Measurements from ENCODE around the gene MAN1A1. TPM values are rescaled to one million over a fixed set of nuclear protein-coding genes. Genes with fewer than 3 reads are reported as not detected.

Gene MAN1A1
- polyA plus RNA-seq, 4 donors: 17.7 to 129 (median 34.7) TPM

GRCh38 chr6:119310486-119311036 is 39.0 kb downstream of the MAN1A1 start:
- no peak for DNase-seq
- H3K36me3 ChIP-seq (ENCODE audit: control insufficient read depth in 3 of 3, insufficient read depth in 2 of 3, low read depth in 1 of 3, low read length in 3 of 3): peaks cover 0 to 5% (median 4%) of the 10 kb centered on the region in 3 donors
- H3K27me3 ChIP-seq (ENCODE audit: control insufficient read depth in 3 of 3, insufficient read depth in 3 of 3, low read length in 3 of 3): no peaks in the 10 kb centered on the region
- H3K9me3 ChIP-seq (ENCODE audit: control insufficient read depth in 2 of 2, insufficient read depth in 1 of 2, low read depth in 1 of 2, low read length in 1 of 2): no peaks in the 10 kb centered on the region
- H3K4me1 ChIP-seq (ENCODE audit: control insufficient read depth in 3 of 3, insufficient read depth in 2 of 3, low read depth in 1 of 3, low read length in 2 of 3): peaks cover 7 to 27% (median 10%) of the 10 kb centered on the region in 3 donors
- H3K4me3 ChIP-seq (ENCODE audit: low read depth in 1 of 3, low read length in 3 of 3): no peak overlapping the region
- FAIRE-seq: no peak
- H3K27ac ChIP-seq (ENCODE audit: low read depth in 1 of 3, low read length in 2 of 3): peak overlapping the region in 2 of 3 donors; percentile 17 to 29
- WGBS, 3 donors: 76 to 94% (median 89%) methylated on average over 8 of the region's 8 CpGs

DNA sequence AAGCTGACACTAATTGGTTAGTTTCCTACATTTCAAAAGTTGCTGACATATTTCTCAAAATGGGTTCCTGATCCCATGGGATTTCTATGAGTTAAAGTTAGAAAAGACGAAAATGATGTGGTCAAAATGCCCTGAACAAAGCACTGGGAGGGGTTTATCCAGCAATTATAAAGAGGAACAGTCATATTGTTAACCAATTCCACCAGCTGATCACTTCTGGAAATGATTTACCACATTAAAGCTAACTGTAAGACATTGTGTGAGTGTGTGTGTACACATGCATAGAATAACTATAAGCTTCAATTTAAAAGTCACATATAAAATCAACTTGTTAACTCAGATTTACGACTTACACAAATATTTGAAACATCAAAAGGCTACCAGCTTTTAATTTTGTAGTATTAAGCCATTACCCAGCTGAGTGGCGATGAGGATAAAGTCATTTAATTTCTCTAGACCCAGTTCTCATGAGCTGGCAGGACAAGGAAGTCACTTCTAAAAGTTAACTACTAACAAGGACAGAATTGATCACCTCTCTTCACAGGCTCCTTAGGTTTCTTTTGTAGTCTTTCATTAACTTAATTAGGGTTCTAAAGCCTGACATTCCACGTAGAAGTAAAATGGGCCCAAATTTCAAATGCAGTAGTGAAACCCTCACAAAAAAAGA is 40.4 kb downstream of the MAN1A1 start:
- Histone ChIP-seq H3K27me3 (ENCODE audit: control insufficient read depth in 3 of 3, insufficient read depth in 3 of 3, low read length in 3 of 3) (no peaks in the 10 kb centered on the region), H3K4me1 (ENCODE audit: control insufficient read depth in 3 of 3, insufficient read depth in 2 of 3, low read depth in 1 of 3, low read length in 2 of 3) (peaks cover 7 to 27% (median 10%) of the 10 kb centered on the region in 3 donors), H3K4me3 (ENCODE audit: low read depth in 1 of 3, low read length in 3 of 3) (no peak overlapping the region), H3K9me3 (ENCODE audit: control insufficient read depth in 2 of 2, insufficient read depth in 1 of 2, low read depth in 1 of 2, low read length in 1 of 2) (no peaks in the 10 kb centered on the region), H3K36me3 (ENCODE audit: control insufficient read depth in 3 of 3, insufficient read depth in 2 of 3, low read depth in 1 of 3, low read length in 3 of 3) (peaks cover 0 to 7% (median 4%) of the 10 kb centered on the region in 3 donors), H3K27ac (ENCODE audit: low read depth in 1 of 3, low read length in 2 of 3) (peak overlapping the region; percentile 1 to 46 (median 36))
- peak; percentile 35 to 51 for DNase-seq
- 19 to 57% (median 33%) methylated on average over 4 of the region's 4 CpGs for whole genome bisulfite sequencing, 3 donors
- FAIRE-seq: no peak

DNA sequence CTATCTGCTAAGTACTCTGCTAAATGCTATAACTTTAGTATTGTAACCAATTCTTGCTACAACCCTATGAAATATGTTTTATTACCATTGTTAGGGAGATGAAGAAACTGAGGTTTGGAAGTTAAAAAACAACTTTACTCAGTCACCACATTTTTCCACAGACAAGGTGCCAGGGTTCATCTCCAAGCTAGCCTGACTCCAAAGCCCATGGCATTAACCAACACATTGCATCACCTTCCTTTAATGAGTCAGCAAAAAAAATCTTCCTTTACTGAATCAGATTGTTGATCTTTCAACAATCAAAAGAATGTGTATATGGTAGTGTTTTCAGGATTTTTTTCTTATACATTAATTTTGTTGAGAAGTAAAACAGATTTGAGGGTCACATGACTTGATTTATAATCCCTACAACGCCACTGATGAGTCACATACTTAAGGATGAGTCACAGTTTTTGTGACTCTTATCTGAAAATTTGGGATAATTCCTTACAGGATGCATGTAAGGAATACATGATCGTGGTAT is 41.5 kb downstream of the MAN1A1 start:
- WGBS, 3 donors: 19 to 49% (median 31%) methylated on average over 2 of the region's 2 CpGs
- peak; percentile 88 for FAIRE-seq
- Histone ChIP-seq H3K36me3 (ENCODE audit: control insufficient read depth in 3 of 3, insufficient read depth in 2 of 3, low read depth in 1 of 3, low read length in 3 of 3) (peaks cover 2 to 7% (median 4%) of the 10 kb centered on the region in 3 donors), H3K4me3 (ENCODE audit: low read depth in 1 of 3, low read length in 3 of 3) (no peak overlapping the region), H3K27me3 (ENCODE audit: control insufficient read depth in 3 of 3, insufficient read depth in 3 of 3, low read length in 3 of 3) (no peaks in the 10 kb centered on the region), H3K27ac (ENCODE audit: low read depth in 1 of 3, low read length in 2 of 3) (peak overlapping the region in 1 of 3 donors; percentile 20), H3K9me3 (ENCODE audit: control insufficient read depth in 2 of 2, insufficient read depth in 1 of 2, low read depth in 1 of 2, low read length in 1 of 2) (no peaks in the 10 kb centered on the region), H3K4me1 (ENCODE audit: control insufficient read depth in 3 of 3, insufficient read depth in 2 of 3, low read depth in 1 of 3, low read length in 2 of 3) (peaks cover 6 to 26% (median 7%) of the 10 kb centered on the region in 3 donors)
- DNase-seq: peak; percentile 54 to 69

GRCh38 chr6:119307056-119307455 is 42.5 kb downstream of the MAN1A1 start:
- peak; percentile 47 for FAIRE-seq
- 73 to 96% (median 89%) methylated on average over 1 of the region's 1 CpG for WGBS, 3 donors
- Histone ChIP-seq H3K36me3 (ENCODE audit: control insufficient read depth in 3 of 3, insufficient read depth in 2 of 3, low read depth in 1 of 3, low read length in 3 of 3) (peaks cover 2 to 7% (median 4%) of the 10 kb centered on the region in 3 donors), H3K27me3 (ENCODE audit: control insufficient read depth in 3 of 3, insufficient read depth in 3 of 3, low read length in 3 of 3) (no peaks in the 10 kb centered on the region), H3K27ac (ENCODE audit: low read depth in 1 of 3, low read length in 2 of 3) (no peak overlapping the region), H3K9me3 (ENCODE audit: control insufficient read depth in 2 of 2, insufficient read depth in 1 of 2, low read depth in 1 of 2, low read length in 1 of 2) (no peaks in the 10 kb centered on the region), H3K4me3 (ENCODE audit: low read depth in 1 of 3, low read length in 3 of 3) (no peak overlapping the region), H3K4me1 (ENCODE audit: control insufficient read depth in 3 of 3, insufficient read depth in 2 of 3, low read depth in 1 of 3, low read length in 2 of 3) (peaks cover 0 to 19% (median 3%) of the 10 kb centered on the region in 3 donors)
- DNase-seq: no peak

- H3K36me3 ChIP-seq (ENCODE audit: control insufficient read depth in 3 of 3, insufficient read depth in 2 of 3, low read depth in 1 of 3, low read length in 3 of 3): peaks cover 2 to 8% (median 4%) of the 10 kb centered on the region in 3 donors
- FAIRE-seq (no peak), DNase-seq (no peak)
- H3K9me3 ChIP-seq (ENCODE audit: control insufficient read depth in 2 of 2, insufficient read depth in 1 of 2, low read depth in 1 of 2, low read length in 1 of 2): no peaks in the 10 kb centered on the region
- 50 to 80% (median 50%) methylated on average over 4 of the region's 4 CpGs for WGBS, 3 donors
- H3K4me1 ChIP-seq (ENCODE audit: control insufficient read depth in 3 of 3, insufficient read depth in 2 of 3, low read depth in 1 of 3, low read length in 2 of 3): peaks cover 0 to 13% (median 3%) of the 10 kb centered on the region in 3 donors
- H3K4me3 ChIP-seq (ENCODE audit: low read depth in 1 of 3, low read length in 3 of 3): no peak overlapping the region
- no peaks in the 10 kb centered on the region for H3K27me3 ChIP-seq (ENCODE audit: control insufficient read depth in 3 of 3, insufficient read depth in 3 of 3, low read length in 3 of 3)
- no peak overlapping the region for H3K27ac ChIP-seq (ENCODE audit: low read depth in 1 of 3, low read length in 2 of 3)
Observed at GRCh38 chr6:119306396-119306968, 43.1 kb downstream of the MAN1A1 start.

DNA sequence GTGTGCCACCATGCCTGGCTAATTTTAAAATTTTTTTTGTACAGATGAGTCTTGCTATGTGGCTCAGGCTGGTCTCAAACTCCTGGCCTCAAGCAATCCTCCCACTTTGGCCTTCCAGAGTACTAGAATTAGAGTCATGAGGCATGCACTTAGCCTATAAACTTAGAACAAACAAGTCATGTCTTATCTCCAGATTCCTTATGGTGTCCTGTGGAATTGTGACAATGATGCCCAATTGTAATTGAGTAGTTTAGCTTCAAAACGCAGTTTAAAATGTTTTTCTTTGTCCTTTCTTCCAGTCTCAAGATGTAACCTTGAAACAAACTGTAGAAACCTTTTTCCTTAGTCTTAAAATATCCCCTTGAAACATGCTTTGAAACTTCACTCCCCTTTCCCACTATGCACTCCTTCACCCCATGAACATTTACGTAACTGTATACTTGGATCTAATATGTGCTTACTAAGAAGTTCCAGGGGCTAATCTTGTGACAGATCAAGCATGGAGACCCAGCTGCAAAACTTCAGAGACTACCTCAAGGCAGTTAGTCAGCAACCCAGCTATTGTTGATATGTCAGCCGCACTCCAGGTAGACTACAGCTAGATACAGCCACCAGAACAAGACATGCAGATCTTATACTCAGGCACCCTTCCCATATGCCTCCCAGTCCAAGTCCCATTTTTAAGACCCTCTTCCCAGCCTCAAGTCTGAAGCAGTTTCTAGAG is 46.2 kb downstream of the MAN1A1 start:
- DNase-seq (no peak), FAIRE-seq (no peak)
- no peak overlapping the region for H3K27ac ChIP-seq (ENCODE audit: low read depth in 1 of 3, low read length in 2 of 3)
- H3K9me3 ChIP-seq (ENCODE audit: control insufficient read depth in 2 of 2, insufficient read depth in 1 of 2, low read depth in 1 of 2, low read length in 1 of 2): no peaks in the 10 kb centered on the region
- no peak overlapping the region for H3K4me3 ChIP-seq (ENCODE audit: low read depth in 1 of 3, low read length in 3 of 3)
- peaks cover 4 to 9% (median 7%) of the 10 kb centered on the region in 3 donors for H3K36me3 ChIP-seq (ENCODE audit: control insufficient read depth in 3 of 3, insufficient read depth in 2 of 3, low read depth in 1 of 3, low read length in 3 of 3)
- WGBS, 3 donors: 93 to 98% (median 96%) methylated on average over 3 of the region's 3 CpGs
- H3K4me1 ChIP-seq (ENCODE audit: control insufficient read depth in 3 of 3, insufficient read depth in 2 of 3, low read depth in 1 of 3, low read length in 2 of 3): no peaks in the 10 kb centered on the region
- H3K27me3 ChIP-seq (ENCODE audit: control insufficient read depth in 3 of 3, insufficient read depth in 3 of 3, low read length in 3 of 3): no peaks in the 10 kb centered on the region

- DNase-seq (no peak), FAIRE-seq (no peak)
- Histone ChIP-seq H3K36me3 (ENCODE audit: control insufficient read depth in 3 of 3, insufficient read depth in 2 of 3, low read depth in 1 of 3, low read length in 3 of 3) (peaks cover 3 to 7% (median 7%) of the 10 kb centered on the region in 3 donors), H3K27ac (ENCODE audit: low read depth in 1 of 3, low read length in 2 of 3) (no peak overlapping the region), H3K27me3 (ENCODE audit: control insufficient read depth in 3 of 3, insufficient read depth in 3 of 3, low read length in 3 of 3) (no peaks in the 10 kb centered on the region), H3K4me1 (ENCODE audit: control insufficient read depth in 3 of 3, insufficient read depth in 2 of 3, low read depth in 1 of 3, low read length in 2 of 3) (peaks cover under 1 to 4% (median 2%) of the 10 kb centered on the region in 3 donors), H3K4me3 (ENCODE audit: low read depth in 1 of 3, low read length in 3 of 3) (no peak overlapping the region), H3K9me3 (ENCODE audit: control insufficient read depth in 2 of 2, insufficient read depth in 1 of 2, low read depth in 1 of 2, low read length in 1 of 2) (no peaks in the 10 kb centered on the region)
- WGBS, 3 donors: 95 to 100% (median 96%) methylated on average over 1 of the region's 1 CpG
Observed at GRCh38 chr6:119301429-119301828, 48.1 kb downstream of the MAN1A1 start.

GRCh38 chr6:119299694-119300093 is 49.9 kb downstream of the MAN1A1 start:
- no peaks in the 10 kb centered on the region for H3K27me3 ChIP-seq (ENCODE audit: control insufficient read depth in 3 of 3, insufficient read depth in 3 of 3, low read length in 3 of 3)
- WGBS, 3 donors: 96 to 98% (median 97%) methylated on average over 2 of the region's 2 CpGs
- H3K9me3 ChIP-seq (ENCODE audit: control insufficient read depth in 2 of 2, insufficient read depth in 1 of 2, low read depth in 1 of 2, low read length in 1 of 2): no peaks in the 10 kb centered on the region
- no peak overlapping the region for H3K4me3 ChIP-seq (ENCODE audit: low read depth in 1 of 3, low read length in 3 of 3)
- FAIRE-seq: no peak
- peaks cover 3 to 7% (median 5%) of the 10 kb centered on the region in 3 donors for H3K4me1 ChIP-seq (ENCODE audit: control insufficient read depth in 3 of 3, insufficient read depth in 2 of 3, low read depth in 1 of 3, low read length in 2 of 3)
- H3K36me3 ChIP-seq (ENCODE audit: control insufficient read depth in 3 of 3, insufficient read depth in 2 of 3, low read depth in 1 of 3, low read length in 3 of 3): peaks cover 2 to 7% (median 3%) of the 10 kb centered on the region in 3 donors
- H3K27ac ChIP-seq (ENCODE audit: low read depth in 1 of 3, low read length in 2 of 3): no peak overlapping the region
- no peak for DNase-seq
